Esophagus muscularis mucosa (tissue), 4 donors: ENCODE measurements around the gene DAND5. TPM values are rescaled to one million over a fixed set of nuclear protein-coding genes. Genes with fewer than 3 reads are reported as not detected.

ENCODE experiments used
- DNase-seq: peaks from one replicate; pipeline ENCODE4 v3.0.0-alpha.2; 2017; ENCODE audit errors: extremely low spot score
- H3K27ac ChIP-seq, 4 donors: fragments of 200-600 bp; sonication (generic); replicated peaks in 1 of 4; 1 replicate in 3 of 4; 2 replicates in 1 of 4; pipeline ENCODE4 v1.5.1; 2016 to 2019; ENCODE audit warnings: mild to moderate bottlenecking in 1 of 4
- H3K27me3 ChIP-seq, 4 donors: fragments of 200-600 bp; sonication (generic); one replicate each; pipeline versions ENCODE4 v1.5.1 to v1.6.0; 2016 to 2019
- H3K36me3 ChIP-seq, 4 donors: fragments of 200-600 bp; sonication (generic); one replicate each; pipeline ENCODE4 v1.5.1; 2016 to 2019
- H3K4me1 ChIP-seq, 4 donors: fragments of 200-600 bp; sonication (generic); one replicate each; pipeline ENCODE4 v1.5.1; 2016 to 2019
- H3K4me3 ChIP-seq, 4 donors: fragments of 200-600 bp; sonication (generic); 1 replicate in 2 of 4; 2 replicates in 2 of 4; pipeline ENCODE4 v1.5.1; 2016 to 2019; ENCODE audit warnings: mild to moderate bottlenecking in 4 of 4, moderate library complexity in 1 of 4
- H3K9me3 ChIP-seq, 4 donors: fragments of 200-600 bp; sonication (generic); 1 replicate in 3 of 4; 2 replicates in 1 of 4; pipeline ENCODE4 v1.5.1; 2016 to 2019
- CTCF ChIP-seq, 3 experiments: fragments of 200-600 bp in 2 of 3; fragments of 450-650 bp in 1 of 3; sonication (generic) in 2 of 3; IDR thresholded peaks; one replicate each; pipeline ENCODE4 v1.5.1; 2017 to 2019; ENCODE audit warnings: antibody characterized with exemption in 3 of 3, mild to moderate bottlenecking in 2 of 3, moderate library complexity in 1 of 3
- EP300 ChIP-seq: sonication (generic); formaldehyde crosslinking; IDR thresholded peaks from one replicate; pipeline ENCODE4 v1.6.1; 2017; ENCODE audit warnings: antibody characterized with exemption
- POLR2A ChIP-seq: fragments of 450-650 bp; IDR thresholded peaks from one replicate; pipeline ENCODE4 v1.6.1; 2017; ENCODE audit warnings: antibody characterized with exemption, moderate library complexity, mild to moderate bottlenecking, low read depth
- POLR2AphosphoS5 ChIP-seq, 2 donors: sonication (generic); formaldehyde crosslinking; IDR thresholded peaks; one replicate each; pipeline ENCODE4 v1.6.1; 2017; ENCODE audit warnings: antibody characterized with exemption in 2 of 2
- WGBS: methylation state at CpG from one replicate; pipeline ENCODE4 v1.1.5; 2018; 5-methylcytosine and 5-hydroxymethylcytosine counted together
- intact Hi-C: fragments of 100-400 bp; cut with DNase I; formaldehyde crosslinking; loops from one replicate; pipeline ENCODE4 v1.15.1; 2023
- total RNA-seq, 4 donors: library from RNA; depleted of rRNA; stranded (reverse); fragments of >200 nt; gene quantifications; one replicate each; pipeline versions ENCODE4 v1.1.0 to v1.2.1, GENCODE V29; 2016

DAND5 gene
- total RNA-seq, 4 donors from 2014 or later: 0.19 to 0.83 (median 0.29) TPM; not detected in 1

DNA sequence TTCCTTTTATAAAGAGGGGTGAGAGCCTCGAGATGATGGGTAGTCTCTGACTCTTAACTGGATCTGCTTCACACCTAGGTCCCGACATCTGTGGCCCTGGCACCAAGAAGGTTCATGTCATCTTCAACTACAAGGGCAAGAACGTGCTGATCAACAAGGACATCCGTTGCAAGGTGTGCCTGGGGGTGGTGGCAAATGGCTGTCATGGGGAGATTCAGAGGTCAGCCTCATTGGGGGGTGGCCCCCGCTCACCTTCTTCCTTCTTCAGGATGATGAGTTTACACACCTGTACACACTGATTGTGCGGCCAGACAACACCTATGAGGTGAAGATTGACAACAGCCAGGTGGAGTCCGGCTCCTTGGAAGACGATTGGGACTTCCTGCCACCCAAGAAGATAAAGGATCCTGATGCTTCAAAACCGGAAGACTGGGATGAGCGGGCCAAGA is 29.4 kb upstream of the DAND5 start:
- Histone ChIP-seq H3K36me3 (peaks cover 49 to 54% (median 51%) of the 10 kb centered on the region in 4 donors), H3K9me3 (no peaks in the 10 kb centered on the region), H3K27me3 (no peaks in the 10 kb centered on the region), H3K4me1 (peaks cover 46 to 70% (median 55%) of the 10 kb centered on the region in 4 donors), H3K4me3 (peak overlapping the region; percentile 78 to 99 (median 88)), H3K27ac (peak overlapping the region; percentile 88 to 96 (median 93))
- DNase-seq: no peak
- intact Hi-C loops: no loop called here
- 68% methylated on average over 10 of the region's 10 CpGs for WGBS
- no peak for TF ChIP-seq POLR2A
- TF ChIP-seq CTCF (IDR thresholded peaks at IDR 0.05): no peak
- no peak for TF ChIP-seq POLR2AphosphoS5 (IDR thresholded peaks at IDR 0.05)
- no peak for TF ChIP-seq EP300

GRCh38 chr19:12940897-12941296 is 28.5 kb upstream of the DAND5 start:
- DNase-seq: no peak
- no peak for TF ChIP-seq POLR2AphosphoS5 (IDR thresholded peaks at IDR 0.05)
- no peak for TF ChIP-seq CTCF (IDR thresholded peaks at IDR 0.05)
- no peak for TF ChIP-seq EP300
- no peak for TF ChIP-seq POLR2A
- H3K27ac ChIP-seq: peak overlapping the region in 2 of 4 donors; percentile 88 to 96
- H3K4me1 ChIP-seq: peaks cover 47 to 73% (median 58%) of the 10 kb centered on the region in 4 donors
- H3K4me3 ChIP-seq: no peak overlapping the region
- H3K27me3 ChIP-seq: no peaks in the 10 kb centered on the region
- no peaks in the 10 kb centered on the region for H3K9me3 ChIP-seq
- 73% methylated on average over 2 of the region's 2 CpGs for WGBS
- intact Hi-C loops: no loop called here
- peaks cover 49 to 55% (median 52%) of the 10 kb centered on the region in 4 donors for H3K36me3 ChIP-seq

- H3K36me3 ChIP-seq: peaks cover 56 to 68% (median 61%) of the 10 kb centered on the region in 4 donors
- WGBS: 80% methylated on average over 18 of the region's 18 CpGs
- H3K4me3 ChIP-seq: no peak overlapping the region
- no peak for TF ChIP-seq POLR2AphosphoS5 (IDR thresholded peaks at IDR 0.05)
- no peak for TF ChIP-seq POLR2A
- no peak for TF ChIP-seq CTCF (IDR thresholded peaks at IDR 0.05)
- no peak for TF ChIP-seq EP300
- no peak for DNase-seq
- H3K27me3 ChIP-seq: no peaks in the 10 kb centered on the region
- no peaks in the 10 kb centered on the region for H3K9me3 ChIP-seq
- peak overlapping the region; percentile 41 to 97 (median 96) for H3K27ac ChIP-seq
- intact Hi-C loops: no loop called here
- H3K4me1 ChIP-seq: peaks cover 54 to 88% (median 65%) of the 10 kb centered on the region in 4 donors
Measured at GRCh38 chr19:12943437-12944044, 25.8 kb upstream of the DAND5 start.

- Histone ChIP-seq H3K9me3 (no peaks in the 10 kb centered on the region), H3K36me3 (peaks cover 62 to 74% (median 68%) of the 10 kb centered on the region in 4 donors), H3K27me3 (no peaks in the 10 kb centered on the region), H3K4me3 (no peak overlapping the region), H3K27ac (peak overlapping the region; percentile 96 to 99 (median 96)), H3K4me1 (peaks cover 54 to 89% (median 64%) of the 10 kb centered on the region in 4 donors)
- WGBS: 59% methylated on average over 2 of the region's 2 CpGs
- TF ChIP-seq POLR2A: no peak
- no peak for TF ChIP-seq POLR2AphosphoS5 (IDR thresholded peaks at IDR 0.05)
- TF ChIP-seq EP300: no peak
- TF ChIP-seq CTCF (IDR thresholded peaks at IDR 0.05): no peak
- intact Hi-C loops: no loop called here
- DNase-seq: no peak
Measured at GRCh38 chr19:12944104-12944674, 25.2 kb upstream of the DAND5 start.
